GM21360 (cell line): ENCODE data around the gene NRG2.
A peak's percentile ranks its signal among the peaks of the same experiment; 100 is the strongest.

Source experiments
- ATAC-seq: cut with Tn5 transposase; IDR thresholded peaks from one replicate; pipeline ENCODE4 v1.9.1; 2021; ENCODE audit warnings: mild to moderate bottlenecking, moderate library complexity; ENCODE audit not compliant: unreplicated experiment

The NRG2 gene

DNA sequence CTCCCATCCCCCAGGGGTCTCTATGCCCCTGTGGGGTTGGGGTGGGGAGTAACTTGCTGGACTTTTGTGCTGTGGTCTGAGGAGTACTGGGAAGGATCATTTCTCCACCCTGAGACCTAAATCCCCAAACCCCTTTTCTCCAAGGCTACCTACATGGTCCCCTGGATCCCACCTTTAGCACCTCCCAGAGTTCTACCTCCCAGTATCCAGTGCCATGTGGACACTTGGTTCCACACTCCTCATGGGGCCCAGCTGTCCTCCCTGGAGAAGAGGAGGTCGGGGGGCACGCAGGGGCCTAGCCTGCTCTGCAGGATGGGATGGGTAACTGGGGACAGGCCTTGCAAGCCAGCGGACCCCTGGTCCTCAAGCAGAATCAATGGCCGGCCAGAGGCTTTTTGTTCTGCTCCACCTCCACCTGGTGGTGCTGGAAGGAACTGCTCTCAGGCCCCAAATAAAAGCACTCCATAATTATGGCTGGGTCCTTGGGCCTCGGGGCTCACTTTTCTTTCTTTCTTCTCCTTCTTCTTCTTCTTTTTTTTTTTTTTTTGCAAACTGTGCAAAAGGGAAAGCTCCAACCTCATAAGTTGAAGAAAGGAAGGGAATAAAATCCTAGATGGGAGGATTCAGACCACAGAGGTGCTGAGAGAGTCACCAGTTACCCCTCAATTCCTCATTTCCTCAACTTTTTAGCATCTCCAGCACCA lies 179.1 kb downstream of the NRG2 start:
- no peak for ATAC-seq

DNA sequence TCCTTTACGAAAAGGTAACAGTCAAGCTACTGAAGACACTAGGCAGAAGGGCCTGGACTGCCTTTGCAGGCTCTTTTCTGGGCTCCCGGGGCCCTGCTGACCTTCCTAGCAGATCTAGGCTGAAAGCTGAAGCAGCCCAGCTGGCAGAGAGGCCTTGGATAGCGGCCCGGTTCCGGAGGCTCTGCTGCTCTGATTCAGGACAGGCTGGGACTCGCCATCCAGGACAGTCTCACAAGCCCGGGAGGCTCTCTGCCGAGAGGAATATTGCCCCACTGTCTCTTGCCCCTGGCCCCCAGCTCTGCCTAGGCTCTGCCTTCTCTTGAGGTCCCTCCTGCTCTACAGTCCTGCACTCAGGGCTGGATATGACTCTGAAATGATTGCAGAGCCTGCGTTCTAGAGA lies 179.7 kb downstream of the NRG2 start:
- no peak for ATAC-seq

DNA sequence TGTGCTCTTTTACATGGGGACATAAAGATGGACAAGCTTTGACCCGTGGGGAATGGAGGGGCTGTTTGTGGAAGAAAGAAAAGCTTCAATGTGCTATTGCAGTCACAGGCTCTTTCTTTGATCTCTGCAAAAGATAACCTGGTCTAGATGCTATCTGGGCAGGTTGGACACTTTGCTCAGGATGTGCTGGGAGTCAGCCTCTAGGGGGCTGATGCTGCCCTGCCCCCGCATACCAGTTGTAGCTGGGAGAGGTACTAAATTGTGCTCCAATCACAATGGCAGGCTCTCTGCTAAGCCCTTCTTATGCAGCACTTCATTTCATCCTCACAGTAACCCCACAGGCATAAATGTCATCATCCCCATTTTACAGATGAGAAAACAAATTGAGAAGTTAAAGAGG lies 180.3 kb downstream of the NRG2 start:
- no peak for ATAC-seq

DNA sequence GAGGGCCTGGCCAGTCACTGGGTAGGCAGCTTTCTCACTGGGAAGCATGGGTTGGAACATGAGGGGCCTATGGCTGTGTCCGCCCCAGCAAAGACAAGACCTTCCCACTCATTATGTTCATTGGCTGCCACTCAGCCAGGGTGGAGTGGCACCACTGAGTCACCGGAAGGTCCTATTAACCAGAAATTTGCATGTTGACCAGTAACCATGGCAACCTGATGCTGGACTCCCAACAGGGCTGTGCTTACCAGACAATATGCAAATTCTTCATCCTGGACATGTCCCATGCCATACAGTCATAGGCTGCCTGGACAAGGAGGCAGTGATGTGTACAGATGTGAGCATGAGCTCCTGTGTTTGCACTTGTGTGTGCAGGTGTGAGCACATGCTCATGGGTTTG lies 180.8 kb downstream of the NRG2 start:
- ATAC-seq: no peak

DNA sequence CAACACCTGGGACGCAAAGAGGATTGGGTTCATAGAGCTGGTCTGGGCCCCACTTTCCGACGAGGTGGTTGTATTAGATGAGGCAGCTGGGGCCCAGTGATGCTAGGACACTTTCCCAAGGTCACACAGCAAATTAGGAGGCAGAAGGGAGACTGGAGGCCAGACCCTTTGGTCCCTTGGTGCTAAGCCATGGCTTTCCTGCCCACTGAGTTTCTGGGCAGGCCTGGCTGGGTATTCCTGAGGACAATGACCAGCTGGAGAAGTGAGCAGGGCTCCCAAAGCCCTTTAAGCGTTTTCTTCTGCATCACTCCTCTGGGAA lies 181.3 kb downstream of the NRG2 start:
- no peak for ATAC-seq

DNA sequence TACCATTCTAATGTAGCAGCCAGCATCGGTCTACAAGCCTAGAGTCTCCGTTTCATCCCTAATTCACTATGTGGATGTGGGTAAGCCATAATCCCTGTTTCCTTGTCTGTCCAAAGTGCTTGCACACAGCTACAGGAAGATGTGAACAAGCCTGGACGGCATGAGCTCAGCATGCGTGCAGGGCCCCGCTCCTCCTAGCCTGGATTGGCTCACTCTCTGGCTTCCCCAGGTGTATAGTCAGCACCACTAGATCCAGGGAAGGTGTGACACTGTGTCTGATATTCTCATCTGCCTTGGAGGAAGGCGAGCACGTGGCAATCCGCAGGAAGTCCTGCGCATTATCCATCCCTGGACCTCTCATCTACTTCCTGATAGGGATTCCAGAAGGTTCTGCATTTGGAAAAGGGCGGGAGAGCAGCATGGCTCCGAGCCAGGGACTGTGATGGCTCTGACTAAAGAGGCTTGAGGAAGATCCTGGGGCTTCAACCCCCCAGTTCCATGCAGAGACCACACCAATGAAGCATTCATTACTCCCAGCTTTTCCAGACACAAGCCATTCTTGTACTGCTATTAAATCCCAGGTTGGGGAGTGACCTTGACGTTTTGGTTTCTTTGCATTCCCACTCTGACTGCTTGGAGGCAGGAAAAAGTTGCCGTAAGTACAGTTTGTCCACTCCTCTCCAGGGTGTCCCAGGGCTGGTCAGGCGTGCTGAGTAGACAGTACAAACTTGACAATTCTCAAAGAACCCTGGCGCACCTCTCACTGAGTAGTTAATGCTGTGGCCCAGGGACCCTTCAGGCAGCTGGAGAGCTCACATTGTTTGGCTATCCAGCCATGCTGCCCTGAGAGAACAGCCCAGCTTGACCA lies 181.8 kb downstream of the NRG2 start:
- no peak for ATAC-seq

DNA sequence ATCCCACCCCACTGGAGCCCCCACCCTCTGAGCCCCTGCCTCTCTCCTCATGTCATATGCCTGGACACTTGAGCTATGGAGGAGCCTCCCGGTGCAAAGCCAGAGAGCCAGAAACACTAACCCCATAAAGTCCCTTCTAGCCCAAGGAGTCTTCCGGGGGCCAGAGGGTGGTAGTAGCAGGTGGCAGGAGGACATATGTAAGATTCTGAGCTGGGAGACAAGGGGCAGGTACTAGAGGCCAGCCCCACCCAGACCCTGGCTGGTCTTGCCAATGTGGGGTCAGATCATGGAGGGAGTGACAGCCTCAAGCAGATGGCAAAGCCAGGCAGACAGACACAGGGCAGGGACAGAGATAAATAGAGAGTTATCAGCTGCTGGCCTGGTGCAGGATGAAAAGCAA lies 184.1 kb downstream of the NRG2 start:
- ATAC-seq: no peak

DNA sequence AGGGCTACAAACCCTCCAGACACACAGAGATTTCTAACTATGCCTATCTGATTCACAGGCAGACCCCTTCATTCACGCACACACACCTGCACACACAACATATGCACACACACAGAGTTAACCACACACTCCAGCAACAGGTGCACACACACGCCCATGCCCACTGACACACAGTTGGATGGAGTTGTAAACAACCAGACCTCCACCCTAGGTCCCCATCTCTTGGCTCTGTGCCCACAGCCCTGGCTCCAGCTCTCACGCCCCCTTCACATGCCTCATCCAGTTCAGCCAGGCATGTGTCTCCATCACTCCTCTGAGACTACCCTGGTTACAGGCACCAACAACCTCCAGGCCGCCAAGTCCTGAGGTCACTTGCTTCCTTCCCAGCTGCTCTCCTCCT lies 186.4 kb downstream of the NRG2 start:
- no peak for ATAC-seq

DNA sequence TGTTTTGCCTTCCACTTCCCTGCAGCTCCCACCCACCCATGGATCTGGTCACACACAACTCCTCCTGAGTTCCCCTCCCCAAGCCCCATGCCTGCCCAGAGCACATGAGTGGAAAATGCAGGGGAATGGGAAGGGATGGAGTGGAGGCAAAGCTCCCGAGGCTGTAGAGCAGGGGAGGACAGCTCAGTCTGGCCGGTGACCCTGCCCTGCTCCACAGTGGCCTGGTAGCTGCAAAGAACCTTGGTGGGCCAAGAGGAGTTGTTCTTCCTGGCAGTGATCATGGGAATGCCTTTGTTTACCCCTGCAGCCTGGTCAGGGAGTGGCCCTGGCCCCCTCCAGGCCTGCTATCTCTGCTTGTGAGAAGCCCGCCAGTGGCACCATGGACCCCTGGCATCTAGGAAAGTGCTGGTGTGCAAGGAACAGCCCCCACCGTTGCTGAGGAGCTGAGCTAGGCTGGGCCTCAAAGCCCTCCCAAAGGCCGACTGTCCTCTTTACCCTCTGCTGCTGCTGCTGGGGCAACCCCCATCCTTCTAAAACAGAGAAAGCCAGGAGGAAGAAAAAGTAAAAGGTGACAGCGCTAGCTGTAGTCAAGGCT lies 187.1 kb downstream of the NRG2 start:
- ATAC-seq: no peak

DNA sequence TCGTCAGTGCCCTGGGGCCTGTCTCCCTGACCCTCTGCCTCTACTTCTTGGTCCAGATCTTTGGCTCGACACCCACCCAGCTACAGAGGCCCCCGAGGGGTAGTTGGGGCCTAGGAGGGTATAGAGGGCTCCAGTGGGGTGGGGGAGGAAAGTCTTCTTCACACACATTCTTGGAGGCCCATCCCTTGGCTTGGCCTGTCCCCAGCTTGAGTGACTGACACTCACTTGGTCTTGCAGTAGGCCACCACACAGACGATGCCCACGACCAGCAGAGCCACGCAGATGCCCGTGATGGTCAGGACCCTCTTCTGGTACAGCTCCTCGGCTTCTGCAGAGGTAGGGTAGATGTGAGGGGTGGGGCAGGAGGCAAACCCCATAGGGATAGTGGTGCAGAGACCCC lies 187.6 kb downstream of the NRG2 start:
- no peak for ATAC-seq

DNA sequence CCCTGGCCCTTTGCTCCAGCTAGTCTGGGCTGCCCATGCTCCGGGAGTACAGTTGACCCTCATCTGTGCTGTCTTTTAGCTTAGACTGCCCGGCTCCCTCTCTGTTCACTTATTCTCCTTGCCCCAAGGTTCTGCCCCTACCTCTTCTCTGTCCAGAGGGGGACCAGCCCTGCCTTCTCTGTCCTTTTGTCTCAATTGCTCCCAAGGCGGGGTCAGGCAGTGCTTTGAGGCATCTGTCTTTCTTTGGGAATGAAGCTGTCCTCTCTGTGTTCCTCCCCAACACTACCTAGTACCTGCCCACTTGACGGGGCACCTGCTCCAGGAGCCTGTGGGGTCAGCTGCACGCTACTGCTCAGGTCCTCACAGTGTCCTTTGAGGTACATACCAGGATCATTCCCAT lies 188.1 kb downstream of the NRG2 start:
- ATAC-seq: no peak

DNA sequence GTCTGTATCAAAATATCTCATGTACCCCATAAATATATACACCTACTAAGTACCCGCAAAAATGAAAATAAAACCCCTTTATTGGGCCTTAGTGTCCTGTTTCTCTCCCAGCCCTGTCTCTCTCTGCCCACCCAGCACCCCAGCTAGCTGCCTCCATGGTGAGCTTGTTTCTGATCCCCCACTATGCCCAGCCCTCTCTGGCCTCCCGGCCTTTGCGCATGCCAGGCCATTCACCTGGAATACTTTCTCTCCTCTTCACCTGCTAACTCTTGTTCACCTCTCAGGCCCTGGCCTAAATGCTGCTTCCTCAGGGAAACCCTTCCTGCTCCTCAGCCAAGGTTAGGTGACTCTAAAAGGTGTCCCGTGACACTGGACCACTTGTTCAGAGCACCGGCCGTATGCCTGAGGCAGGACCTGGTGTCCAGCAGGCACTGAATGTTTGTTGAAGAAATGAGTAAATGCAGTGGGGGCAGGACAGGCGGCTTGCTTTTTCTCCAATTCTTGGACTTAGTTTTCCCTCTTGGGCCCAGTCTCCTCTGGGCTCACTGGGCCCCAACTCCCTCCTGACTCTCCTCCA lies 189.0 kb downstream of the NRG2 start:
- ATAC-seq: no peak

DNA sequence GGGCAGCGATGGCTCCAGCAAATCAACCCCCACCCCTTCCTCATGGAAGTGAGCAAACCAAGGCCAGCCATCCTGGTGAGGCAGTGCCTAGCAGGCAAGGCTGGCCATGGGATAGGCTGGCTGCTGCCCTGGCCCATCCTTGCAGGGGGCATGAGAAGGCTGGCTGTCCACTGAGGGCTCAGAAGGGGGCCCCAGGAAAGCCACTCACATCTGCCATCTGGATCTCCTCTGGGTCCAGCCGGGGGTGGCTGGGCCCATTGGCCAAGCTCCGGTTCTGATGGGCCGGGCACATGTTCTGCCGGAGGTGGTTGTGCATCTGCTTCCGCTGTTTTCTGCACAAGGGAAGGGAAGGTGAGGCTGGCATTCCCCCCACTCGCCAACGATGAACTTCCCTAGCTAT lies 190.4 kb downstream of the NRG2 start:
- no peak for ATAC-seq

DNA sequence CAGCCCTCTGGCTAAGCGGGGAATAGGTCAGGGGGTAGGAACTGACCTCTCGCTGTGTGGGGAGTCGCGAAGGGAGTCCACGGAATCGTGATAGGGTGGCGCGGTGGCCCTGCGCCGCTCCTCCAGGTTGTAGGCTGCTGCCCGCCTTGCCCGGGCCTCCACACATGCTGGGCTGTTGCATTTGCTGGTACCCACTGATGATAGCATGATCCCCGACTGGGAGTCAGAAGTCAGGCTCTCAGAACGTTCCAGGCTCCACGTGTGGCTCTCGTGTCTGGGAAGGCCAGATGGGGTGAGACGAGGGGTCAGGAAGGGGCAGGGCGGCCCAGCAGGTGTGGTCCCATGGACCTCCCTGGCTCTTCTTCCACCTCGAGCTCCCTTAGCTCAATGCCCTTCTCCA lies 191.5 kb downstream of the NRG2 start:
- ATAC-seq: no peak

DNA sequence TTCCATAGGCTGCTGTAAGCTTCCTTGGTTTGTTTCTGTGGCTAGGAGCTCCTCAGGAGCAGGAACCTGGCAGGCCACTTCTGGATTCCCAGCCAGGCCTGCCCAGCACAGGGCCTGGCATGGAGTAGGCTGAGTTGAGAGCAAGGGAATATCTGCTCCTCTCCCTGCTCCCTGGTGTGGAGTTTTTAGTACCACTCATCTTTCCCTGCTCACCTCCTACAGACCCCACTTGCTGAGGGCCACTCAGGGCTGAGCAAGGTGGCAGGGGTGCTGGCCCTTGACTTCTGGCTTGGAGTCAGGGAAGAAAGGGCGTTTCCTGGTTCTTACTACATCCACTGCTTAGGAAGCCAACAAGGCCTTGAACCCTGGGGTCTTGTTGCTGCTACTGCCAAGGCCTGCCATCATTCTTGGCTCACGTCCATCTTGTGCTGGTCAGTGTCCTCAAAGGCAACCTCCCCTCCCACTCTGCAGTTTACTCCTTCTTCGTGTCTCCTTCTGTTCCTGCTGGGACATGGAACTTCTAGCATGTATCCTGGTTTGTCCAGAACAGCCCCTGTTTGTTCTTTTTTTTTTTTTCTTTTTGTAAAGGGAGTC lies 192.6 kb downstream of the NRG2 start:
- no peak for ATAC-seq

DNA sequence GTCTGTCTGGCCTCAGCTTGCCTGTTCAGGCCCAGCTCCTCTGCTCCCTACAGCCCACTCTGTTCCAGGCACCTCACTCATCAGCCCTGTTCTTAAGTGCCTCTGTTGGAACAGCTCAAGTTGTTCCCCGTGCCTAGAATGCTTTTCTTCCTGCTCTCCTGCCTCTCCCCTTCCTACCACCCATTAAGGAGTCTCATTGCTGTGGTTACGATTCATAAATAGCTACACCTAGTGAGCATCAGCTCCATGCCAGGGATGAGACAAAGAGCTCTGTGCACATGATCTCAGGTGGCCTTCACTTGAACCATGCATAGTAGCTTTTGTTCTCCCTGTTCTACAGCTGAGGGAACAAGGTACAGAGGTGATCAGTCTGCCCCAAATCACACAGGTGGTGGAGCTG lies 193.2 kb downstream of the NRG2 start:
- ATAC-seq: no peak

DNA sequence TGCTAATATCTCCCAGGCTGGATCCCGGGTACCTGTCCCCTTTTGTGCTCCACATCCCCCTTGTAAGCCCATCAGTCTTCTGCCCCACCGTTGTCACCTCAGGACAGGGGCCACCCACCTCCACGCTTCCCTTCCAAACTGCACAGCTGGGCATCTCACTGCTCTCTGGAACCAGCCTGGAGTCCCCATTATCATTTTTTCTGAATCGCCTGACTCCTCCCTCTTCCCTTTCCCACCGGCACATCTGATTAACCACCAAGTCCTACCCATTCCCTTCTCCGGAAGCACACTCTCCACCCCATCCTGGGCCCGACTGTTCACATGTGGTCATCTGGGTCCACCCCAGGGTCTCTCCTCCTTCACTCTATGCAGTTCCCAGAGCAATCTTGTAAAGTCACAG lies 193.6 kb downstream of the NRG2 start:
- ATAC-seq: no peak

DNA sequence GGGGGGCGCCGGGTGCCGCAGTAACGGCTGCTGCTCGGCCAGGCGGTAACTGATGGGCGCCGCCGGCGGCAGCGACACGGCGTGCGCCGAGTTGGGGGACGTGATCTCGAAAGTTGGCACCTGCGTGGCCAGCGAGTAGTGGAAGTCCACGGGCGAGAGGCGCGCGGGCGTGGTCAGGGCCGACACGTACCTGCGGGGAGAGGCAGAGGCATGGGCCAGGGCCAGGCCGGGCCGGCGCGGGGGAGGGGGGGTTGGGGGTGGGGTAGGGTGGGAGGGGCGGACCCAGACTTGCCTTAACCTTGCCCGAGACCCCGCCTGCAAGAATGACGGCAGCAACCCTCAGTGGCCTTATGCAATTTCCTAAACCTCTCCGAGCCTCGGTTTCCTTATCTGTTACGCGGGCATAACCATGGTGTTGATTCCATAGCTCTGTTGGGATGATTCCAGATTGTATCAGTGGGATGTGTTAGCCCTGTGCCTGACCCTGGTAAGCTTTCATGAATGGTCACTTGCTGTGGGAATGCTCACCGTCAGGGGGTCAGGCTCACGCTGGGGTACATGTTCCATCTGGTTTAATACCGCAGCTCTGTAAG lies 194.5 kb downstream of the NRG2 start:
- no peak for ATAC-seq

DNA sequence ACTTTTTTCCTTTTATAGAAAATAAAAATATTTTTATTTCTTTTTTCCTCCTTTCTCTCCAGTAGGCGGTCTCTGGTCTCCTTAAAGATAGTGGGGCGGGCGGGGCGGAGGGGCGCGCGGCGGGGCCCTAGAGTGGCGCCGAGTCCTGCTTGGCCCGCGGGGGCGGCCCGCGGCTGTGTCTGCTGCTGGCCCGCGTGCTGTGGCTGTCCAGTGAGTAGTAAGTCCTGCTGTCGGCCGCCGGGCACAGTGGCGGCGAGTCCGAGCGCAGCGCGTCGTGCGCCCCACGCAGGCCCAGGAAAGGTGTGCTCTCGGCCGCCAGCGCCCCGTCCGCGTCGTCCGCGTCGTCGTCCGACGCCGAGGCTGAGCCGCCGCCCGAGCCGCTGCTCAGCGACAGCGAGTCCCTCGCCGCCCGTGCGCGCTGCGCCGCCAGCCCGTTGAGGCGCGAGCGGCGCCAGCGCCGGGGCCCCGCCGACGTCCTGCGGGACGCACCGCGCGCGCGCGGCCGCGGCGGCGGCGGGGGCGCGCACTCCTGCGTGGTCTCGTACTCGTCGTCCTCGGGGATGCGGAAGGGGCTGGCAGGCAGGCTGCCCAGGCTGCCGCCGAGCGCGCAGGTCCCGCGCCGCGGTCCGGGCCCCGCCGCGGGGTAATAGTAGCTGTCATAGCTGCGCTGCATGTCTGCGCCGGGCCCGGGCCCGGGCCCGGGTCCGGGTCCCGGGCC lies 195.2 kb downstream of the NRG2 start:
- ATAC-seq: peak; percentile 53

DNA sequence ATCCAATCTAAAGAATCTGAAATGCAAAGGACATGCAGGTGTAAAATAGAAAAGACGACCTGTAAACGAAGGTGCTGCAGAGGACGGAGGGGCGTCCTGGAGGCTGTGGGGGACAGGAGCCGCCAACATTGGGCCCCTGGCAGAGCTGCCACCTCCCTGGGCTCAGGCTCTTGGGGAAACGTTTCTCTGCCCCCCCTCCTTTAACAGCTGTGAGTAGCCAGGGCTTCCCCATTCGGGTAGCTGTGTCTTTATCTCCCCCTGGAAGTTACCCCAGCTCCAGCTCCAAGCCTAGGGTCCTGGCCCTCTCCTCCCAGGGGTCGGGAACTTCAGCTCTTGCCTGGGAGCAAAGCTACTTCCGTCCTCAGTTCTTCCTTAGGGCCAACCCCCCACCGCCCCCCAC lies 196.0 kb downstream of the NRG2 start:
- ATAC-seq: no peak
